NCI-H128 (cell line): ENCODE results near the gene GGT6.
"Not testable (repeated sequence)": the region's sequence is repeated elsewhere in the genome, so short reads cannot be mapped to it uniquely, and the experiment has no call there.

Source experiments
- DNase-seq: peaks from one replicate; lab custom pipeline; 2025; ENCODE audit not compliant: unreplicated experiment; lab: John Stamatoyannopoulos, UW

GGT6 gene

GRCh38 chr17:4592240-4593005, 32.0 kb upstream of the GGT6 start:
- no peak for DNase-seq

DNA sequence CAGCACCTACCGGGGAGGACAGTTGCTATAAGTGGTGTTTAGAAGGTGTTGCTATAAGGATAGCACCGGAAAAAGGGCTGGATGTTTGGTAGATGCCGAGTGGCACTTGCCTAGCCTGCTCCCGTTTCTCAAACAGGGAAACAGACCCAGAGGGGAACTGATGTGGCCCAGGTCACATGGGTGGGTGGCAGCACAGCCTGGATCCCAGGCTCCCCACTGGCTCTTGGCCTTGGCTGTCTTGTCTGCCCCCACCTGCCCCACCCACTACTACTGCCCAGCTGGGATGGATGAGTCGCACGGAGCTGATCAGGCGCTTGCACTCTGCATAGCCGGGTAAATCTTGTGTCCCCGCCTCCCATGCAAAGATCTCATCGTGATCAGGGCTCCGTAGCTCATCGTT, 31.2 kb upstream of the GGT6 start:
- DNase-seq: no peak

DNA sequence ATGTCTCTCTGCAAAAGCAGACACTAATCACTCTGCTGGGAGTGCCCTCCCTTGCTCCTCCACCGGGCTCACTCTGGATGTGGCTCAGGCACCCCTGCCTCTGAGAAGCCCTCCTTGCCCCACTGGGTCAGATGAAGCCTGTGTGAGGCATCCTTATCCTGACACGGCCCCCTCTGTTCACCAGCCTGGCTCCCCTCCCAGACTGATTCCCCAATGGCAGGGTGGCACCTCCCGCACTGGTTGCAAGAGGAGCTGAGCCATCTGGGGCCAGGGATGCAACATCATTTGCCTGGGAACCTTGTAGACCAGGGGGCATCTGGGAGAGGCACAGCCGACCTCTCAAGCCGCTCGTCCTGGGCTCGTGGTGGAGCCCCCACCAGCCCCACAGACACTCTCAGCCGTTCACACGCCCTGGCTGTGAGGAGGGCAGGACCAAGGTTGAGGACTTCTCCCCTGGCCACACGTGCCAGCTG, 30.6 kb upstream of the GGT6 start:
- no peak for DNase-seq

DNA sequence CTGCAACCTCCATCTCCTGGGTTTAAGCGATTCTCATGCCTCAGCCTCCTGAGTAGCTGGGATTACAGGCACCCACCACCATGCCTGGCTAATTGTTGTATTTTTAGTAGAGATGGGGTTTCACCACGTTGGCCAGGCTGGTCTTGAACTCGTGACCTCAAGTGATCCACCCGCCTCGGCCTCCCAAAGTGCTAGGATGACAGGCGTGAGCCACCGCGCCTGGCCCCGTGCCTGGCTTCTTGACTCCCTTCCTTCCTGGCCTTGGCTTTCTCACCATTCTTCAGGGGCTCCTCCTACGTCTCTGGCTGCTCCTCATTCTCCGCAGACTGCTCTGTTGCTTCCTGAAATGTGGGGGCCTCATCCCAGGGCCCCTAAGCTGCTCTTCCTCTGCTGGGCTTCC, 29.7 kb upstream of the GGT6 start:
- DNase-seq: not testable (repeated sequence)

GRCh38 chr17:4588898-4589625, 28.7 kb upstream of the GGT6 start:
- DNase-seq: no peak

DNA sequence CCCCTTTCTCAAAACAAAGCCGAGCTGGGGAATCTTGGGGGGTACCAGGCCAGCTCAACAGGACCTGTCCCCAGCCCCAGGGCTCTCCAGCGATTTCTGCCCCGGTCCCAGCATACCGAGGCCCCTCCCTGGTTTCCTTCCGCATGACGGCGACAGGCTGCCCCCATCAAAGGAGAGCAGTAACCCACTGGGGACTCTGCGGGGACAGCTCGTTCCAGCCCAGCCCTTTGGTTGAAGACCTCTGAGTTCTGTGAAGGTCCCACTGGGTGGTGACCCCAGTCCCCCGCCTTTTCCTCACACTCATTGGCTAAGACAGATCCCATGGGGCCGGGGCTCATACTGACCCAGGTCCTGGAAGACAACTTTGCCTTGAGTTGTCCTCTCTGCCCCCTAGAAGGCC, 28.0 kb upstream of the GGT6 start:
- DNase-seq: no peak

DNA sequence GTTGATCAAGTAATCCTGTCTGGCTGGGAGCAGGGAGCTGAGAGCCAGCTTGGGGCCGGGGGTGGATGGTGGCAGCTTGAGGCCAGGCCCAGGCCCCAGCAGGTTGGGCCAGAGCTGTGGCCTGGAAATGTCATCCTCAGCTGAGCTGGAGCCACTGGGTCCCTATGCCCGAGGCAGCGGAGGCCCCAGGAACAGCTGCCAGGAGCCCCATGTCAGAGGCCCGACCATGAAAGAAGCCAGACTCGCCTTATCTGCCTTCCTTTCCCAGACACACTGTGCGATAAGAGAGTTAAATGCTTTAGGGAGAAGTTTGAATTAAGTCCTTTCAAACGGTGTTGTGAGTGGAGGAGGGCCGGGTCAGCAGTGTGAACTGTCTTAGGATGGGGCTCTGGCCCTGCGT, 27.4 kb upstream of the GGT6 start:
- no peak for DNase-seq

DNA sequence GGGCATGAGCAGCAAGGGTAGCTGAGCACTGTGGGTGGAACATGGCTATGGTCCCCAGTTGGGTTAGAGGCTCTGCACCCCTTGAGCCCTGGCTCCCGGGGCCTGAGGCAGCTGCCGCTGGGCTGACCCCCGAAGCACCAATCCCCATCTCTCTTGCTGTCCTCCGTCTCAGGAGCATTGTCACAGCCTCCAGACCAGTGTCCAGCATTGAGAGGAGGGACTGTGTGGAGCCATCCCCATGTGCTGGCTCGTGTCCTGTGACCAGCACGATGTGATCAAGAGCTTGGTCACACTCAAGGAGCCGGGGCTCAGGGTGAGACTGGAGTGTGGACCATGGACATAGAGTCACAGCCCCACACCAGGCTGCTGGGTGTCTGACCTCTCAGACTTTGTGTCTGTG, 26.8 kb upstream of the GGT6 start:
- no peak for DNase-seq

DNA sequence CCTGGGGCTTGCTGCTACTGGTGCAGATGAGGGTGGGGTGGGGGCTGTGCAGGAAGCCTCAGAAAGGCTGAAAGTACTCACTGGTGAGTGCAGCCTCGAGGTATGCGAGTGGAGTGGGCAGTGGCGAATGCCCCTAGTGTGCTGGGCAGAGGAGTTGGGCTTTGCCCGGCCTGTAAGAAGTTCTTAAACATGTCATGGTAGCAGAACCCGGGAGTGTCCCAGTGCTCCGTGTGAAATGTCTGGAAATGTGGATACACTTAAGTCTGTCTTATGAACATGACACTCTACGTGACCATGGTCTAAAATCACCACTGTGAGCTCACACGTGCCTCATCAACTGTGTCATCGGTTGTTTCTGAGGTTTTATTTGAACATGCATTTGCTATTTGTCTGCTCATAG, 25.7 kb upstream of the GGT6 start:
- DNase-seq: no peak

DNA sequence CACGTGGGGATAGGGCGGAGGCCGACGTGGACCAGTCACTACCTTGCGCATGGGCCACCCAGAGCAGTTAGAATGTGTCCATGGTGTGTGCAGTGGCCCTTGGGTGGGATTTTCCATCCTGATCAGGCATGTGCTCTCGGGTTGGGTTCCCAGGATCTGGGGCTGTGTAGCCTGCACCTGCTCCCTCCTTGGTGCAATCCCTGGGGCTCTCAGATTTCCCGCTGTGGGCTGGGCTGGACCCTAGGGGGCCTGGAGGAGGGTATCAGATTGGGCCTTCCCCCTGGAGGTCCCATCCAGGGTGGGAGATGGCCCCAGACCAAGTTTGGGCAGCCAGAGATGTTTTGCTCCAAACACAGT, 25.2 kb upstream of the GGT6 start:
- DNase-seq: no peak

DNA sequence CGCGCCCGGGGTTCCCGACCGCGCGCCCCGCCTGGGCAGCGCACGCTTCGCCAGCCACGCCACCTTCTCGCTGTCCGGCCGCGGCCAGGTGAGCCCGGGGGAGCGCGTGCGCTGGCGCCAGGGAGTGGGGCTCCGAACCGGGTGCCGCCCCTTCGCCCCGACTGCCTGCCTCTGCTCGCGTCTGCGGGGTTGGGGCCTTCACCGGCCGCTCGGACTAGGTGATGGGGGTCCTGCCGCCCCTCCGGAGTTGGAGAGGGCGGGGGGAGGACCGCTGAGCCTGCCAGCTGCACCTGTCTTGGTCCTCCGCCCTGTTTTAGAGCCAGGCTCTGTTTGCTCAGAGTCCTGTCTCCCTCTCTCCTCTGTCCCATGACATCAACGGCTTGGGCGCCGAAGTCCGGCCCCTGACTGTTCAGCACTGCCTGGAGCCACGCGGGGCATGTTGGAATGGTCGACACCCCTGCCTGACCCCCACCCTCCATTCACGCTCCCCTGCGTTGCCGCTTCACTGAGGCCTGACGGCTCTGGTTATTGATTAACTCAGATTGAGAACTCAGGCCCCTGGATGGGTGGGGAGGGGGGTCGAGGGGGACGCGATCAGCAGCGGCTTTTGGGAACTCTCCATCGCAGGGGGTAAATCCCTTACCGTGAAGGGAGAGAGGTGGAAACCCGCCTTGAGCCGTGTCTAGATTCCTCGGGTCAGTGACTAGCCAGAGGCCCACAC, 24.7 kb upstream of the GGT6 start:
- no peak for DNase-seq

DNA sequence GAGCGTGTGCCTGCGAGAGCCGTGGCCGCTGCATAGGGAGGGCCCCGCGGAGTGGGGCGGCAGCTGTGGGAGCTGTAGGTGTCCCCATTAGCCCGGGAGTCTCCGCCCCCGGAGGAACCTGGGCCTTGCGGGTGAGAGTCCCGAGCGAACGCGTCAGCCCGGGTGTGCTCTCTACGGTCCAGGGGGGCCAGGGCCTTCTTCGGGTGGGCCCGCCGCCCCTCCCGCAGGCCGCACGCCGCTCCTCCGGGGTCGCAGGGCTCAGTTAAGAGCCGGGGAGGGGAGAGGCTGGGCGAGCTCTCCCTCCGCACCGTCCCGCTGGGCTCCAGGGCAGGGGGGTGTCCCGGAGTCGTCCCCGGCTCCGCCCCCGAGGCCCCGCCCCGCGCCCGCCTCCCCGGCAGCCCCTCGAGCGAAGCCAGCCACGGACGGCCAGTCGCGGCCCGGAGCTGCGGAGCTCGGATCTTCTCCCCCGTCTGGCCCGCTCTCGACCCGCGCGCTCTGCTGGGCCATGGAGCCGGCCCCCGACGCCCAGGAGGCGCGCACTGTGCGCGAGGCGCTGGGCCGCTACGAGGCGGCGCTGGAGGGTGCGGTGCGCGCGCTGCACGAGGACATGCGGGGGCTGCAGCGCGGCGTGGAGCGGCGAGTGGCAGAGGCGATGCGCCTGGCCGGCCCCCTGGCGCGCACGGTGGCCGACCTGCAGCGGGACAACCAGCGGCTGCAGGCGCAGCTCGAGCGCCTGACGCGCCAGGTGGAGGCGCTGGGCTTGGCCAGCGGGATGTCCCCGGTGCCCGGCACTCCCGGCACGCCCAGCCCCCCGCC, 23.9 kb upstream of the GGT6 start, which contains the start of gene SMTNL2:
Gene SMTNL2, plus strand, starts transcription at position 429 of the 816 bp plus-strand sequence. Its CDS starts 77 bp downstream, at position 506.
- DNase-seq: no peak

DNA sequence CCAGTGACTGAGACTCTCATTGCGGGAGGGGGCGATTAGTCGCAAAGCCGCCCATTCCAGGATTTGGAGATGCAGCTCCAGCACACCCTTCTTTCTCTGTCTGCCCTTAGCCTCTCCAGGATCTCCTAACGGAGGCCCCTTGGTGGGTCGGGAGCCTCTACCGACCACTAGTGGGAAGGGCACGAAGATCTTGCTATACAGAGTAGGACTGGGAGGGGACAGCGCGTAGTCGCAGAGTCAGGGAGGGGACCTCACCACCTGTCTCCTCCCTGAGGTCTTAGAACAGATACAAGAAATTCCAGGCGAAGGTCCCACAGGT, 23.4 kb upstream of the GGT6 start:
- DNase-seq: no peak

DNA sequence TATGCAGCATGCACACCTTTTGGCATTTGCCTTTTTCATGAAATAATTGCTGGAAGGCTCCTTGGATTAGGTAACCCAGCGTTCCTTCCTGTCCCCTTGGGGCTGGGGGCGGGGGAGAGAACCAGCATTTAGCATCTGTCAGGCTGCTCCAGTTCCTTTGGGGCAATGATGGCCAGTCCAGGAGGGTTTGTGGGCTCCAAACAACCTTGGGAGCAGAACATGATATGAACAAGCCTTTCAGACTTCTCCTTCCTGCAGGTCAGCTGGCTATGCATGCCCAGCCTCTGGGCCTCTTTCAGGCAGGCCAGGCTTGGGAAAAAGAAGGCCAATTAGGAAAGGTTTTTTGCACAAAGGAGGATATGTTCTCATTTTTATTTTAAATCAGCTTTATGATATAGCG, 22.8 kb upstream of the GGT6 start:
- DNase-seq: no peak

GRCh38 chr17:4582691-4583090, 22.3 kb upstream of the GGT6 start:
- no peak for DNase-seq

DNA sequence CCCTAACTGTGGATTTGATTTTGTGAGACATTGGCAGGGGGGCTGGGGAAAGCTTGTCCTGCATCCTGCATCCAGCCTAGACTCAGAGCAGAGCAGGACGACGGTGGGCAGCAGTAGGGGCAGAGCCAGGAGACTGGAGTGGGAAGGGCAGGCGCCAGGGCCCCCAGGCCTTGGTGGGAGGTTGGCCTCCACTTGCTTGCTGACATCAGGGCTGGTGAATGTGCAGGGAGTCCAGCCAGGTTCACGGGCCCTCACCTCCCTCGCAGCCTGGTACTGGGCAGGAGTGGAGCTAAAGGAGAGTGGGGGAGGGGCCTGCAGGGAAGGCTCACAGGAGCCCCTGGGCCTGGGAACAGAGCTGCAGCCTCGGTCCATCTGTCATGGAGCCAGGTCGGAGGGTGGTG, 21.7 kb upstream of the GGT6 start:
- no peak for DNase-seq

DNA sequence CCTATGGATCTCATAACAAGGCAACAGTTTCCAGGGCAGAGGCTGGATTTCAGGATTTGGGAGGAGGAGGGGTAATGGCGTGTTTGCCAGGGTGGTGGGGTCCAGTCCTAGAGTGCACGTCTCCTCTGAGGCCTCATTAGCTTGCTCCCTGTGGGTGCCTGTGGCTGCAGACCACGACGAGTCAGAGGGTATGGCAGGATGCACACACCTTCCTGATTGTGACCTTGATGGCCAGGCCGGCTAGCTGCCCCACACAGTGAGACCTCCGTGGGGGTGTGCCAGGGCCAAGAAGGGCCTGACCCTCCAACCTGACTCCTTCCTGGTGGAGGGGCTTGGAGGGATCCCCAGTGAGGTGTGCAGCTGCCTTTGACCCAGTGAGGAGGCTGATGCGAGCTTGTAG, 19.9 kb upstream of the GGT6 start:
- no peak for DNase-seq

GRCh38 chr17:4579678-4580077, 19.3 kb upstream of the GGT6 start:
- no peak for DNase-seq

DNA sequence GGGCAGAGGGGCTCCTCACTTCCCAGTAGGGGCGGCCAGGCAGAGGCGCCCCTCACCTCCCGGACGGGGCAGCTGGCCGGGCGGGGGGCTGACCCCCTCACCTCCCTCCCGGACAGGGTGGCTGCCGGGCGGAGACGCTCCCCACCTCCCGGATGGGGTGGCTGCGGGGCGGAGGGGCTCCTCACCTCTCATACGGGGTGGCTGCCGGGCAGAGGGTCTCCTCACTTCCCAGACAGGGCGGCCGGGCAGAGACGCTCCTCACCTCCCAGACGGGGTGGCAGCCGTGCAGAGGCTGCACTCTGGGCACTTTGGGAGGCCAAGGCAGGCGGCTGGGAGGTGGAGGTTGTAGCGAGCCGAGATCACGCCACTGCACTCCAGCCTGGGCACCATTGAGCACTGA, 18.0 kb upstream of the GGT6 start:
- not testable (repeated sequence) for DNase-seq

GRCh38 chr17:4577386-4577993, 17.1 kb upstream of the GGT6 start:
- DNase-seq: no peak
